ENCODE data around the gene RUVBL1.

RUVBL1 gene

DNA sequence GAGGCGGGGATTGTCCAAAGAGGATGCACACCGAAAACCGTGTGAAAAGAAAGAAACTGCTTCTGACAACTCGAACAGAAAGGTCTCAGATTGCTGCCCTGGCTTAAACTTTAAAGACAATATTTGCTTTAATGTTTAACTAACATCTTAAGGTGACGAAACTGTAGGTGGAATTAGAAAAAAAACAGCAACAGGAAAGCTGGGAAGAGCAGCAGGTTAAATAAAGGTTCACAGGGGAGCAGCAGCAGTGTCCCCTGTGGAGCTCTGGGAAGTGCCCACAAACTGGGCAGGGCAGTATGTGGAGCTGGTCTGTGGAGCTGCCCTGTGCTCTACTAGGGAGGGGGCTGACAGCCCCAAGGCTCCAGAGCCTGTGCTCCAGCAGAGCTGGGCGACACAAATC lies 25.4 kb downstream of the RUVBL1 start:
- Histone ChIP-seq H3K36me3 (ENCODE audit: control insufficient read depth in 1 of 2, insufficient read depth in 2 of 2, low read depth in 1 of 2, low read length in 2 of 2) (peaks cover 38 to 88% of the 10 kb centered on the region in 2 experiments), H3K4me1 (ENCODE audit: control insufficient read depth, insufficient read depth, low read depth, low read length) (peaks cover 30% of the 10 kb centered on the region), H4K8ac (ENCODE audit: low read length) (no peak overlapping the region), H3K4ac (ENCODE audit: low read depth in 1 of 2, low read length in 2 of 2) (no peak overlapping the region), H3K14ac (ENCODE audit: low read length in 2 of 2) (no peak overlapping the region), H2BK5ac (ENCODE audit: low read depth, low read length, poor library complexity, severe bottlenecking) (no peak overlapping the region), H3K18ac (ENCODE audit: low read depth in 1 of 2, low read length in 2 of 2) (no peak overlapping the region), H3K79me1 (replicated peaks; ENCODE audit: low read length, poor library complexity, severe bottlenecking) (peaks cover 22% of the 10 kb centered on the region), H3K4me2 (ENCODE audit: low read length, poor library complexity, severe bottlenecking) (peak overlapping the region; percentile 34), H3K23ac (ENCODE audit: low read length in 2 of 2) (no peak overlapping the region), H4K91ac (ENCODE audit: low read length) (no peak overlapping the region), H2BK120ac (ENCODE audit: low read depth, low read length) (no peak overlapping the region), H2BK15ac (ENCODE audit: low read depth, poor library complexity, severe bottlenecking) (no peak overlapping the region), H3K9me3 (ENCODE audit: control insufficient read depth, low read length) (no peaks in the 10 kb centered on the region), H2AFZ (ENCODE audit: low read depth, low read length) (no peak overlapping the region), H3K9ac (ENCODE audit: low read length) (no peak overlapping the region), H3K27ac (ENCODE audit: low read length, poor library complexity, severe bottlenecking) (peak overlapping the region; percentile 39), H2AK5ac (ENCODE audit: low read length, severe bottlenecking) (peak overlapping the region; percentile 72), H3K4me3 (ENCODE audit: insufficient read depth in 1 of 2, low read depth in 1 of 2, low read length in 2 of 2) (no peak overlapping the region), H3K27me3 (ENCODE audit: control insufficient read depth in 1 of 2, insufficient read depth in 1 of 2, low read length in 2 of 2) (no peaks in the 10 kb centered on the region), H2BK12ac (ENCODE audit: low read length in 2 of 2) (no peak overlapping the region)
- WGBS = 93% methylated on average over 4 of the region's 6 CpGs
- no peak for DNase-seq

- no peak overlapping the region for H3K4me3 ChIP-seq (ENCODE audit: insufficient read depth in 1 of 2, low read depth in 1 of 2, low read length in 2 of 2)
- H2BK120ac ChIP-seq (ENCODE audit: low read depth, low read length) = no peak overlapping the region
- H3K14ac ChIP-seq (ENCODE audit: low read length in 2 of 2) = no peak overlapping the region
- peaks cover 31 to 68% of the 10 kb centered on the region in 2 experiments for H3K36me3 ChIP-seq (ENCODE audit: control insufficient read depth in 1 of 2, insufficient read depth in 2 of 2, low read depth in 1 of 2, low read length in 2 of 2)
- H3K23ac ChIP-seq (ENCODE audit: low read length in 2 of 2) = no peak overlapping the region
- no peak overlapping the region for H3K4me2 ChIP-seq (ENCODE audit: low read length, poor library complexity, severe bottlenecking)
- no peaks in the 10 kb centered on the region for H3K9me3 ChIP-seq (ENCODE audit: control insufficient read depth, low read length)
- H2AFZ ChIP-seq (ENCODE audit: low read depth, low read length) = no peak overlapping the region
- H3K9ac ChIP-seq (ENCODE audit: low read length) = peak overlapping the region; percentile 53
- no peak overlapping the region for H2BK5ac ChIP-seq (ENCODE audit: low read depth, low read length, poor library complexity, severe bottlenecking)
- no peak overlapping the region for H3K4ac ChIP-seq (ENCODE audit: low read depth in 1 of 2, low read length in 2 of 2)
- H3K4me1 ChIP-seq (ENCODE audit: control insufficient read depth, insufficient read depth, low read depth, low read length) = peaks cover 30% of the 10 kb centered on the region
- H3K27ac ChIP-seq (ENCODE audit: low read length, poor library complexity, severe bottlenecking) = no peak overlapping the region
- no peak overlapping the region for H2BK12ac ChIP-seq (ENCODE audit: low read length in 2 of 2)
- no peak overlapping the region for H4K8ac ChIP-seq (ENCODE audit: low read length)
- peak; percentile 80 for DNase-seq
- no peak overlapping the region for H2BK15ac ChIP-seq (ENCODE audit: low read depth, poor library complexity, severe bottlenecking)
- no peak overlapping the region for H2AK5ac ChIP-seq (ENCODE audit: low read length, severe bottlenecking)
- peaks cover 15% of the 10 kb centered on the region for H3K79me1 ChIP-seq (replicated peaks; ENCODE audit: low read length, poor library complexity, severe bottlenecking)
- 73% methylated on average over 6 of the region's 6 CpGs for WGBS
- H3K27me3 ChIP-seq (ENCODE audit: control insufficient read depth in 1 of 2, insufficient read depth in 1 of 2, low read length in 2 of 2) = no peaks in the 10 kb centered on the region
- no peak overlapping the region for H4K91ac ChIP-seq (ENCODE audit: low read length)
- H3K18ac ChIP-seq (ENCODE audit: low read depth in 1 of 2, low read length in 2 of 2) = no peak overlapping the region
These were observed 28.3 kb downstream of the RUVBL1 start for GRCh38 chr3:128095222-128095703.

DNA sequence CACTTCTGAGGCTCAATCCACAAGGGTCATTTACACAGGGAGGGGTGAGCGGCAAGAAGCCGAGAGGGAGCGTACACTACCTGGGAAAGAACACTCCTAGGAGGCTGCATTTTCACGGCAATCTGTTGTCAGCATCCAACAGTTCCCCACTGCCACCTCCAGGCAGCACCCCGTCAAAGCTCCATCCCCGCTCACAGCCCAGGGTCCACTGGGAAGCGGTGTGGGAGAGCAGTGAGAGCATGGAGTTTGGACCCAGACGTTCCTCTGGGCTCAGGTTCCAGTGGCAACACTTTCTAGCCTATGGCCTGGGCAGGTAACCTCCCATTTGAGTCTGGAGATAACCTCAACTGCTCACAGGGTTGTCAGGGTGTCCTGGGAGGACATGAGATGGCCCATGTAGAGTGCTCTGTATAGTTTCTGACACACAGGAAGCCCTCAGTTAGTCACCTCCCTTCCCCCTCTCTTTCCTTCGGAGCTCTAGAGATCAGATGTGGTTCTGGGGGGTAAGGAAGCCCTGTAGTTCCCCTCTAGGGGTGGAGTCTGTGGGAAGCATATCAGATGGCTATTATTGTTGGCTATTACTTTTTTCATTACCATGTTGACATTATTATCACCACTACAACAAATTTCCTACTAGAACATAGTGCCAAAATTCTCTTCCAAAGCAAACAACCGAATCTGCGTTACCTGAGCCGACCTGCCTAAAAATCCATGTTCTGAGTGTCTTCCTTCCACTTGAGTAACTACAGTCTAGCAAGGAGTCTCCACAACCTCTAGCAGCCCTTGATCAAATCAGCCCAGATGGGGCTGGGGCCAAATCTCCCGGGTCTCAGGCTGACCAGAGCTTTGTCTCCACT lies 29.1 kb downstream of the RUVBL1 start:
- H3K4me3 ChIP-seq (ENCODE audit: insufficient read depth in 1 of 2, low read depth in 1 of 2, low read length in 2 of 2) = no peak overlapping the region
- H3K27ac ChIP-seq (ENCODE audit: low read length, poor library complexity, severe bottlenecking) = no peak overlapping the region
- H3K18ac ChIP-seq (ENCODE audit: low read depth in 1 of 2, low read length in 2 of 2) = no peak overlapping the region
- no peak overlapping the region for H3K14ac ChIP-seq (ENCODE audit: low read length in 2 of 2)
- no peak overlapping the region for H2BK120ac ChIP-seq (ENCODE audit: low read depth, low read length)
- no peak overlapping the region for H2BK15ac ChIP-seq (ENCODE audit: low read depth, poor library complexity, severe bottlenecking)
- no peaks in the 10 kb centered on the region for H3K9me3 ChIP-seq (ENCODE audit: control insufficient read depth, low read length)
- peaks cover 31 to 60% of the 10 kb centered on the region in 2 experiments for H3K36me3 ChIP-seq (ENCODE audit: control insufficient read depth in 1 of 2, insufficient read depth in 2 of 2, low read depth in 1 of 2, low read length in 2 of 2)
- no peak overlapping the region for H2AK5ac ChIP-seq (ENCODE audit: low read length, severe bottlenecking)
- no peak overlapping the region for H4K8ac ChIP-seq (ENCODE audit: low read length)
- 91% methylated on average over 10 of the region's 13 CpGs for WGBS
- peaks cover 28% of the 10 kb centered on the region for H3K4me1 ChIP-seq (ENCODE audit: control insufficient read depth, insufficient read depth, low read depth, low read length)
- no peak overlapping the region for H2AFZ ChIP-seq (ENCODE audit: low read depth, low read length)
- H3K79me1 ChIP-seq (replicated peaks; ENCODE audit: low read length, poor library complexity, severe bottlenecking) = peaks cover 15% of the 10 kb centered on the region
- no peak overlapping the region for H2BK12ac ChIP-seq (ENCODE audit: low read length in 2 of 2)
- H3K27me3 ChIP-seq (ENCODE audit: control insufficient read depth in 1 of 2, insufficient read depth in 1 of 2, low read length in 2 of 2) = no peaks in the 10 kb centered on the region
- H3K4ac ChIP-seq (ENCODE audit: low read depth in 1 of 2, low read length in 2 of 2) = no peak overlapping the region
- DNase-seq = no peak
- no peak overlapping the region for H4K91ac ChIP-seq (ENCODE audit: low read length)
- no peak overlapping the region for H3K4me2 ChIP-seq (ENCODE audit: low read length, poor library complexity, severe bottlenecking)
- H3K23ac ChIP-seq (ENCODE audit: low read length in 2 of 2) = no peak overlapping the region
- H3K9ac ChIP-seq (ENCODE audit: low read length) = no peak overlapping the region
- H2BK5ac ChIP-seq (ENCODE audit: low read depth, low read length, poor library complexity, severe bottlenecking) = no peak overlapping the region

- Histone ChIP-seq H2AFZ (ENCODE audit: low read depth, low read length) (no peak overlapping the region), H2BK120ac (ENCODE audit: low read depth, low read length) (no peak overlapping the region), H4K91ac (ENCODE audit: low read length) (no peak overlapping the region), H3K36me3 (ENCODE audit: control insufficient read depth in 1 of 2, insufficient read depth in 2 of 2, low read depth in 1 of 2, low read length in 2 of 2) (peaks cover 28 to 43% of the 10 kb centered on the region in 2 experiments), H3K4me2 (ENCODE audit: low read length, poor library complexity, severe bottlenecking) (no peak overlapping the region), H3K9ac (ENCODE audit: low read length) (no peak overlapping the region), H3K4me1 (ENCODE audit: control insufficient read depth, insufficient read depth, low read depth, low read length) (peaks cover 13% of the 10 kb centered on the region), H2BK5ac (ENCODE audit: low read depth, low read length, poor library complexity, severe bottlenecking) (no peak overlapping the region), H2AK5ac (ENCODE audit: low read length, severe bottlenecking) (no peak overlapping the region), H3K18ac (ENCODE audit: low read depth in 1 of 2, low read length in 2 of 2) (no peak overlapping the region), H3K14ac (ENCODE audit: low read length in 2 of 2) (no peak overlapping the region), H3K9me3 (ENCODE audit: control insufficient read depth, low read length) (no peaks in the 10 kb centered on the region), H3K79me1 (replicated peaks; ENCODE audit: low read length, poor library complexity, severe bottlenecking) (peaks cover 21% of the 10 kb centered on the region), H3K4me3 (ENCODE audit: insufficient read depth in 1 of 2, low read depth in 1 of 2, low read length in 2 of 2) (no peak overlapping the region), H2BK15ac (ENCODE audit: low read depth, poor library complexity, severe bottlenecking) (no peak overlapping the region), H3K27ac (ENCODE audit: low read length, poor library complexity, severe bottlenecking) (no peak overlapping the region), H3K23ac (ENCODE audit: low read length in 2 of 2) (no peak overlapping the region), H3K4ac (ENCODE audit: low read depth in 1 of 2, low read length in 2 of 2) (no peak overlapping the region), H3K27me3 (ENCODE audit: control insufficient read depth in 1 of 2, insufficient read depth in 1 of 2, low read length in 2 of 2) (no peaks in the 10 kb centered on the region), H4K8ac (ENCODE audit: low read length) (no peak overlapping the region), H2BK12ac (ENCODE audit: low read length in 2 of 2) (no peak overlapping the region)
- no peak for DNase-seq
- WGBS = 98% methylated on average over 2 of the region's 2 CpGs
These were observed 32.0 kb downstream of the RUVBL1 start for GRCh38 chr3:128091586-128091985.

Data from mesenchymal stem cell (in vitro differentiated cells and primary cell).